Measurements from ENCODE around the gene CCL2.

- TF ChIP-seq CTCF (IDR thresholded peaks at IDR 0.05) (no peak), EZH2 (IDR thresholded peaks at IDR 0.05; ENCODE audit: borderline replicate concordance, insufficient read depth, low read depth, low read length, poor library complexity, severe bottlenecking) (no peak)
Measured at GRCh38 chr17:34302636-34303035, 47.6 kb downstream of the CCL2 start.

Measured in B cell (primary cell).